Posterior vena cava (tissue), 2 donors: ENCODE results near the gene ST3GAL6. TPM values are rescaled to one million over a fixed set of nuclear protein-coding genes. Genes with fewer than 3 reads are reported as not detected.

ENCODE experiments used
- DNase-seq: peaks from one replicate; pipeline ENCODE4 v3.0.0-alpha.2; 2020; ENCODE audit warnings: low spot score
- intact Hi-C, 2 donors: fragments of 100-400 bp; cut with DNase I; formaldehyde crosslinking; loops; one replicate each; pipeline versions ENCODE4 v1.14.1 to v1.14.2; 2022 to 2023
- total RNA-seq, 2 donors: library from RNA; stranded (reverse); fragmentation: NEBNext Ultra II Directional; extraction: Animal tissue kit (Norgen Biotek cat#: 25700); gene quantifications; one replicate each; pipeline ENCODE4 v1.2.1, GENCODE V29; 2021
- donor health status: DM: yes; HTN: yes; CAD: no.
- donor health status: DM: yes; HTN: yes; CAD: no.

The ST3GAL6 gene
- total RNA-seq, 2 donors from 2014 or later: 6.8 to 7.5 TPM

- DNase-seq: no peak
These were observed 7.3 kb downstream of the ST3GAL6 start for GRCh38 chr3:98770261-98771039.

DNA sequence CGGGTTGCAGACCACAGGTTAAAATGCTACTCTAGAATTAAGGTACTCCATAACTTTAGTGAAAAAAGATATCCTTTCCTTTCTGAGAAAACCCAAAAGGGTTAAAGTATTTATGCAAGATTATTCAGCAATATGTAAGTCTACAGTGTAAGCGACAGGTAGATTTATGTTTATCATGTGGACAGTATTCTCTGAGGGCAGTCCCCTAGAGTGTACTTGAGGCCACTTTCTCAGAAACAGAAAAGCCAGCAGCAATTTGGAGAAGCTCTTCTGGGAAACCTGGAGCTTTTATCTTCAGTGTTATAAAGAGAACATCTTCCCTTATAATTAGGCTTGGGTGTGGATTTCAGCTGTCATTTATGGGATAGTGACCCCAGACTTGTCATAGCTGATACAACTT, 8.9 kb downstream of the ST3GAL6 start:
- intact Hi-C loops: no loop called here
- no peak for DNase-seq

More at GRCh38 chr3:98770261-98771039, 7.3 kb downstream of the ST3GAL6 start:
- intact Hi-C loops: no loop called here

GRCh38 chr3:98775459-98776139, 12.5 kb downstream of the ST3GAL6 start:
- intact Hi-C loops: no loop called here

DNA sequence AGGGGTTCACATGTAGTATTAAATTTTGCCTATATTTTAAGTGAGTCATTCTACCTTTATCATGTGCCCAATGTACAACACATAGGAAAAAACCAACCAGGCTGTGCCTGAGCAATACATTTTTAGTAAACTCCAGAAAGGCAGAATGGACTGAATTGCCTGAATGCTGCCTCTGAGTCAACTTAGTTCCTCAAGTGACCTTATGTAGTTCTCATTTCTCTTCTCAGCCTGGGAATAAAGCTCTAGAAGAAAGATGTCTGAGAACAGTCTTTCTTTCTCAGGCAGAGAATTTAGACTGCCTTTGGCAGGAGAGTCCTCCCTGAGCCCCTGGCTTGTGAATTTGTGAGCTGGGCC, 13.0 kb downstream of the ST3GAL6 start:
- DNase-seq: no peak
- intact Hi-C loops: no loop called here

More at GRCh38 chr3:98775459-98776139, 12.5 kb downstream of the ST3GAL6 start:
- DNase-seq: no peak

- intact Hi-C loops: no loop called here
- DNase-seq: no peak
These were observed 14.1 kb downstream of the ST3GAL6 start for GRCh38 chr3:98777286-98777685.

GRCh38 chr3:98777801-98778220, 14.7 kb downstream of the ST3GAL6 start:
- DNase-seq: no peak
- intact Hi-C loops: no loop called here

- no peak for DNase-seq
- intact Hi-C loops: no loop called here
These were observed 15.2 kb downstream of the ST3GAL6 start for GRCh38 chr3:98778383-98778782.

GRCh38 chr3:98778852-98779413, 15.8 kb downstream of the ST3GAL6 start:
- intact Hi-C loops: no loop called here
- no peak for DNase-seq

GRCh38 chr3:98779541-98780335, 16.6 kb downstream of the ST3GAL6 start:
- intact Hi-C loops: no loop called here
- no peak for DNase-seq

DNA sequence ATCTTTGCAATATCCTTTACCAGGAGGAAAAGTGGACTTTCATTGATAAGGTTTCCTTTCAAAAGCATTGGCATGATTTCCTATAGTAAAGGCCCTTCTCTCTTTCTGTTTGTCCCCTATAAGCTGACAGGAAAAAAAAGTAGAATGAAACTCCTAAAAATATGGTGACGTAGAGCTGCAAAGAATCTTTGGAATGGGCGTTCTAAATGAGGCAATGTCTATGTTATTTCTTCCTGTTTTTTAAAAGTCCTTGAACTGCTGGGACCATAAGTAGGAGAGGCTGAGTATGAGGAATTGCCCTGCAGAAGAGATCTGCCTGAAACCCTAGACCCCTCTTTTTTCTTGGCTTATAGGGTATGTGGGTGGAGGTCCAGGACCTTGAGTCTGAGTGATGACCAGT, 17.2 kb downstream of the ST3GAL6 start:
- no peak for DNase-seq
- intact Hi-C loops: no loop called here

- intact Hi-C loops: no loop called here
- no peak for DNase-seq
These were observed 19.8 kb downstream of the ST3GAL6 start for GRCh38 chr3:98782824-98783500.

GRCh38 chr3:98784042-98784441, 20.9 kb downstream of the ST3GAL6 start:
- intact Hi-C loops: no loop called here
- no peak for DNase-seq

- intact Hi-C loops: no loop called here
- no peak for DNase-seq
These were observed 21.8 kb downstream of the ST3GAL6 start for GRCh38 chr3:98784666-98785600.

DNA sequence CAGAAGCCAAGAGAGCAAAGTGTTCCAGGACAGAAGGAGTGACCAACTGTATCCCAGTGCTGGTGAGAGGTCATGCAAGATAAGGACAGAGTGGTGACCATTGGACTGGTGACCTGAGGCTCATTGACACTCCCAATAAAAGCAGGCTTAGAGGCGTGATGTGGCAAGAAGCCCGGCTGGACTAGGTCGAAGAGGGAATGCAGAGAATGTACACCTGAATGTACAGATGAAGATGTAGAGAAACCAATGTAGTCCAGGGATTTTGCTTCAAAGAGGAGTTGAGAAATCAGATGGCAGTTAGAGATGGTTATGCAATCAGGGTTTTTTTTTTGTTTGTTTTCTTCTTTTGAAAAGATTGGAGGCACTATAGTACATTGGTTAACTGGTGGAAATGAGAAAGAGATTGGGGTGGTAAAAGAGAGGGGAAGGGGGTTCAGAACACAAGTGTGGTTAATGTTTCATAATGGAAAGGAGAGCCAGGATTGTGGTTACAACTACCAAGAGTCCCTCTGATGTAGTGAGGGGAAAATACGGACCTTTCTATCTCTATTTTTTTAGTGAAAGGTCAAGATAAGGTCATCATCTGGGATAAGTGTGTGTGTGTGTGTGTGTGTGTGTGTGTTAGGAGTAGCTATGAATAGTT, 23.3 kb downstream of the ST3GAL6 start:
- no peak for DNase-seq
- intact Hi-C loops: no loop called here

DNA sequence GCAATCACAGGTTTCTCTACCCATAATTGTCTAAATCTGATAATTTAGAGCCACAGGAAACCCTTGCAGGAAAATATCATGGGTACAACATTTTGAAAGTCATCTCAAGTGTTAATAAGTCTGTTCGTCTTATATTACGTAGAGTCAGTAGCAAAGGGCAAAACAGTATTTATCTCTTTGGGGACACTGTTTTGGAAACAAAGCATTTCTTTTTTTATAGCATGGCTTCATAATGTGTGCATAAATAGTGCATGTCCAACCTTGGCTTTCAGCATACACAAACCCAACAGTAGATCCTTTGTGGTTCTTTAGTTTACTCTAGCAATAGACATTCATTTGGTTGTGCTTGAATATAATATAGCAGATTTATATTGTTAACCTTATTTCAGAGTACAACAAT, 24.0 kb downstream of the ST3GAL6 start:
- intact Hi-C loops: no loop called here
- DNase-seq: no peak

- intact Hi-C loops: no loop called here
- no peak for DNase-seq
These were observed 25.5 kb downstream of the ST3GAL6 start for GRCh38 chr3:98788651-98789050.
